Measurements from ENCODE around the gene SLC1A5.

SLC1A5 gene

GRCh38 chr19:46830864-46831263 lies 42.5 kb upstream of the SLC1A5 start:
- Histone ChIP-seq H3K27me3 (ENCODE audit: insufficient read depth, low read depth) (no peaks in the 10 kb centered on the region), H2AFZ (ENCODE audit: low read depth) (no peak overlapping the region), H4K20me1 (ENCODE audit: insufficient read depth) (no peaks in the 10 kb centered on the region), H3K27ac (no peak overlapping the region), H3K4me3 (IDR thresholded peaks at IDR 0.05; ENCODE audit: insufficient read depth, low read depth, low read length) (no peak overlapping the region), H3K36me3 (ENCODE audit: insufficient read depth) (no peaks in the 10 kb centered on the region), H3K79me2 (ENCODE audit: insufficient read depth, low read depth) (no peaks in the 10 kb centered on the region), H3K9ac (no peak overlapping the region), H3K4me1 (ENCODE audit: low read depth, poor library complexity, severe bottlenecking) (no peaks in the 10 kb centered on the region), H3K4me2 (no peak overlapping the region)
- TF ChIP-seq CTCF (conservative IDR thresholded peaks at IDR 0.05; ENCODE audit: low read depth, low read length) = no peak

GRCh38 chr19:46828484-46828883 lies 40.1 kb upstream of the SLC1A5 start:
- H3K79me2 ChIP-seq (ENCODE audit: insufficient read depth, low read depth) = no peaks in the 10 kb centered on the region
- no peaks in the 10 kb centered on the region for H3K4me1 ChIP-seq (ENCODE audit: low read depth, poor library complexity, severe bottlenecking)
- H4K20me1 ChIP-seq (ENCODE audit: insufficient read depth) = no peaks in the 10 kb centered on the region
- TF ChIP-seq CTCF (conservative IDR thresholded peaks at IDR 0.05; ENCODE audit: low read depth, low read length) = no peak
- H3K27me3 ChIP-seq (ENCODE audit: insufficient read depth, low read depth) = no peaks in the 10 kb centered on the region
- no peak overlapping the region for H2AFZ ChIP-seq (ENCODE audit: low read depth)
- H3K4me2 ChIP-seq = no peak overlapping the region
- H3K36me3 ChIP-seq (ENCODE audit: insufficient read depth) = no peaks in the 10 kb centered on the region
- H3K9ac ChIP-seq = no peak overlapping the region
- no peak overlapping the region for H3K4me3 ChIP-seq (IDR thresholded peaks at IDR 0.05; ENCODE audit: insufficient read depth, low read depth, low read length)
- no peak overlapping the region for H3K27ac ChIP-seq

GRCh38 chr19:46825731-46826055 lies 37.3 kb upstream of the SLC1A5 start:
- no peak overlapping the region for H3K9ac ChIP-seq

GRCh38 chr19:46824890-46825730 lies 36.7 kb upstream of the SLC1A5 start:
- Histone ChIP-seq H3K4me1 (ENCODE audit: low read depth, poor library complexity, severe bottlenecking) (no peaks in the 10 kb centered on the region), H3K4me3 (IDR thresholded peaks at IDR 0.05; ENCODE audit: insufficient read depth, low read depth, low read length) (no peak overlapping the region), H4K20me1 (ENCODE audit: insufficient read depth) (no peaks in the 10 kb centered on the region), H3K9ac (no peak overlapping the region), H3K36me3 (ENCODE audit: insufficient read depth) (no peaks in the 10 kb centered on the region), H3K79me2 (ENCODE audit: insufficient read depth, low read depth) (no peaks in the 10 kb centered on the region), H3K27ac (no peak overlapping the region), H3K27me3 (ENCODE audit: insufficient read depth, low read depth) (no peaks in the 10 kb centered on the region), H2AFZ (ENCODE audit: low read depth) (no peak overlapping the region), H3K4me2 (no peak overlapping the region)
- TF ChIP-seq CTCF (conservative IDR thresholded peaks at IDR 0.05; ENCODE audit: low read depth, low read length) = no peak

More at GRCh38 chr19:46825731-46826055, 37.3 kb upstream of the SLC1A5 start:
- Histone ChIP-seq H4K20me1 (ENCODE audit: insufficient read depth) (no peaks in the 10 kb centered on the region), H3K27me3 (ENCODE audit: insufficient read depth, low read depth) (no peaks in the 10 kb centered on the region), H2AFZ (ENCODE audit: low read depth) (no peak overlapping the region), H3K4me1 (ENCODE audit: low read depth, poor library complexity, severe bottlenecking) (no peaks in the 10 kb centered on the region), H3K27ac (no peak overlapping the region), H3K4me3 (IDR thresholded peaks at IDR 0.05; ENCODE audit: insufficient read depth, low read depth, low read length) (no peak overlapping the region), H3K4me2 (no peak overlapping the region), H3K79me2 (ENCODE audit: insufficient read depth, low read depth) (no peaks in the 10 kb centered on the region), H3K36me3 (ENCODE audit: insufficient read depth) (no peaks in the 10 kb centered on the region)
- no peak for TF ChIP-seq CTCF (conservative IDR thresholded peaks at IDR 0.05; ENCODE audit: low read depth, low read length)
